WTC11 (cell line): ENCODE data around the gene LRRN3. TPM values are rescaled to one million over a fixed set of nuclear protein-coding genes. Genes with fewer than 3 reads are reported as not detected.

Experiments
- ATAC-seq: fragments of 200-7000 bp; cut with Tn5 transposase; 2 replicates; pipeline ENCODE4 v1.10.0; 2021; ENCODE audit warnings: mild to moderate bottlenecking, moderate library complexity
- CTCF ChIA-PET: fragments of 300-600 bp; sonication (Branson Sonifier 250); formaldehyde crosslinking; loops from one replicate; lab custom pipeline; 2021; ENCODE audit warnings: antibody characterized with exemption; lab: Charles Lee
- POLR2A ChIA-PET: fragments of 350-600 bp; sonication (Branson Sonifier 250); formaldehyde crosslinking; loops from one replicate; lab custom pipeline; 2021; ENCODE audit warnings: antibody characterized with exemption; lab: Charles Lee
- DNase-seq: peaks from one replicate; pipeline ENCODE4 v3.0.0; 2021; ENCODE audit warnings: low spot score
- H3K27ac Mint-ChIP-seq: 2 replicates; pipeline ENCODE4 v1.8.0; 2021; ENCODE audit warnings: mixed read lengths
- H3K27me3 Mint-ChIP-seq: 2 replicates; pipeline ENCODE4 v1.8.0; 2021; ENCODE audit warnings: low read depth, mild to moderate bottlenecking, moderate library complexity, mixed read lengths
- H3K36me3 Mint-ChIP-seq: 2 replicates; pipeline ENCODE4 v1.8.0; 2021; ENCODE audit warnings: mixed read lengths
- H3K4me1 Mint-ChIP-seq: 2 replicates; pipeline ENCODE4 v1.8.0; 2022; ENCODE audit warnings: mixed read lengths
- H3K4me3 Mint-ChIP-seq: 2 replicates; pipeline ENCODE4 v1.8.0; 2021; ENCODE audit warnings: mild to moderate bottlenecking, moderate library complexity, mixed read lengths
- H3K9me3 Mint-ChIP-seq: 2 replicates; pipeline ENCODE4 v1.8.0; 2021; ENCODE audit warnings: mixed read lengths
- ARID4B ChIP-seq: sonication (generic); formaldehyde crosslinking; IDR thresholded peaks from 2 replicates; pipeline ENCODE4 v1.8.0; 2023; ENCODE audit warnings: missing genetic modification reagents, mild to moderate bottlenecking, borderline replicate concordance
- ATF1 ChIP-seq: sonication (generic); formaldehyde crosslinking; IDR thresholded peaks from 2 replicates; pipeline ENCODE4 v1.8.1; 2023; ENCODE audit warnings: mild to moderate bottlenecking, moderate library complexity, missing genetic modification reagents
- ATF2 ChIP-seq: sonication (generic); formaldehyde crosslinking; IDR thresholded peaks from 2 replicates; pipeline ENCODE4 v1.8.1; 2022; ENCODE audit warnings: low read depth, missing genetic modification reagents, borderline replicate concordance
- CTCF ChIP-seq: fragments of 200-600 bp; IDR thresholded peaks from 2 replicates; pipeline ENCODE4 v1.8.0; 2022; ENCODE audit warnings: antibody characterized with exemption
- E2F1 ChIP-seq: sonication (generic); formaldehyde crosslinking; IDR thresholded peaks from 2 replicates; pipeline ENCODE4 v1.8.0; 2022; ENCODE audit warnings: mild to moderate bottlenecking, missing genetic modification reagents
- FOXJ3 ChIP-seq: sonication (generic); formaldehyde crosslinking; IDR thresholded peaks from 2 replicates; pipeline ENCODE4 v1.9.0; 2021; ENCODE audit warnings: missing genetic modification reagents, mild to moderate bottlenecking, borderline replicate concordance
- HMGA2 ChIP-seq: fragments of 250-450 bp; sonication (Bioruptor Pico); IDR thresholded peaks from 2 replicates; pipeline ENCODE4 v1.4.0; 2021; ENCODE audit warnings: mild to moderate bottlenecking, moderate library complexity
- JAZF1 ChIP-seq: fragments of 250-450 bp; sonication (Bioruptor Pico); IDR thresholded peaks from 2 replicates; pipeline ENCODE4 v1.9.0; 2021; ENCODE audit warnings: moderate library complexity, mild to moderate bottlenecking, inconsistent platforms
- PRRX2 ChIP-seq: fragments of 250-450 bp; sonication (Bioruptor Pico); IDR thresholded peaks from 2 replicates; pipeline ENCODE4 v1.8.0; 2021; ENCODE audit warnings: mild to moderate bottlenecking
- TP53 ChIP-seq: sonication (generic); formaldehyde crosslinking; IDR thresholded peaks from 2 replicates; pipeline ENCODE4 v1.8.1; 2023; ENCODE audit warnings: mild to moderate bottlenecking, missing genetic modification reagents
- USF1 ChIP-seq: sonication (generic); formaldehyde crosslinking; IDR thresholded peaks from 2 replicates; pipeline ENCODE4 v1.8.0; 2022; ENCODE audit warnings: mild to moderate bottlenecking, missing genetic modification reagents
- ZNF219 ChIP-seq: sonication (generic); formaldehyde crosslinking; IDR thresholded peaks from 2 replicates; pipeline ENCODE4 v1.8.0; 2023; ENCODE audit warnings: missing genetic modification reagents, mild to moderate bottlenecking, borderline replicate concordance
- ZNF317 ChIP-seq: sonication (generic); formaldehyde crosslinking; IDR thresholded peaks from 2 replicates; pipeline ENCODE4 v1.8.1; 2023; ENCODE audit warnings: low read depth, mild to moderate bottlenecking, moderate library complexity, missing genetic modification reagents, borderline replicate concordance
- ZNF425 ChIP-seq: fragments of 250-450 bp; sonication (Bioruptor Pico); conservative IDR thresholded peaks from 2 replicates; pipeline ENCODE4 v1.9.0; 2021; ENCODE audit warnings: mild to moderate bottlenecking
- ZSCAN18 ChIP-seq: fragments of 250-450 bp; sonication (Bioruptor Pico); IDR thresholded peaks from 2 replicates; pipeline ENCODE4 v2.1.2; 2022; ENCODE audit warnings: mild to moderate bottlenecking, moderate library complexity
- total RNA-seq: library from RNA; stranded (reverse); gene quantifications from 3 replicates; pipeline ENCODE4 v1.2.3, GENCODE V29; 2021

The LRRN3 gene
- total RNA-seq, 1 experiment from 2014 or later = 0.70 TPM

- no peak for TF ChIP-seq ZNF425 (CRISPR knock-in tag)
- no peak for TF ChIP-seq USF1 (CRISPR knock-in tag)
- no peak for TF ChIP-seq E2F1 (CRISPR knock-in tag)
- TF ChIP-seq HMGA2 (CRISPR knock-in tag) = no peak
- no peak for TF ChIP-seq ZNF317 (CRISPR knock-in tag)
- no peak for TF ChIP-seq ATF1
- TF ChIP-seq, all 79 proteins: peak for 0
Observed at GRCh38 chr7:111088328-111088727, 2.6 kb upstream of the LRRN3 start (continued).

- no peaks in the 10 kb centered on the region for H3K36me3 Mint-ChIP-seq
- H3K27ac Mint-ChIP-seq = no peak overlapping the region
- no peak for TF ChIP-seq ZNF219 (CRISPR knock-in tag)
- TF ChIP-seq CTCF = peak; percentile 59; the same call in 1 of the 2 replicates
- no peak for TF ChIP-seq TP53
- TF ChIP-seq ATF2 (CRISPR knock-in tag) = no peak
- DNase-seq = no peak
- H3K27me3 Mint-ChIP-seq = peaks cover 13% of the 10 kb centered on the region
- peaks cover 5% of the 10 kb centered on the region for H3K9me3 Mint-ChIP-seq
- H3K4me1 Mint-ChIP-seq = peaks cover 46% of the 10 kb centered on the region
- POLR2A ChIA-PET = no interaction called here
- no peak overlapping the region for H3K4me3 Mint-ChIP-seq
- ATAC-seq = no peak
- CTCF ChIA-PET = interaction anchor here (0.8 kb wide), 1 partner anchor 9 kb away, joined by 5 read pairs; no protein-coding TSS in a partner anchor
Observed at GRCh38 chr7:111089822-111090426, 1.0 kb upstream of the LRRN3 start.

GRCh38 chr7:111091593-111092358, 849 bp downstream of the LRRN3 start:
- H3K27ac Mint-ChIP-seq = no peak overlapping the region; the same call in 1 of the 2 replicates
- POLR2A ChIA-PET = no interaction called here
- no peaks in the 10 kb centered on the region for H3K36me3 Mint-ChIP-seq
- H3K27me3 Mint-ChIP-seq = peaks cover 13% of the 10 kb centered on the region
- no peak for ATAC-seq
- H3K4me1 Mint-ChIP-seq = peaks cover 62% of the 10 kb centered on the region
- DNase-seq = no peak
- no peaks in the 10 kb centered on the region for H3K9me3 Mint-ChIP-seq
- CTCF ChIA-PET = no interaction called here
- H3K4me3 Mint-ChIP-seq = no peak overlapping the region
- TF ChIP-seq ARID4B (CRISPR knock-in tag) = no peak
- no peak for TF ChIP-seq FOXJ3 (CRISPR knock-in tag)
- TF ChIP-seq ZSCAN18 (CRISPR knock-in tag) = no peak
- TF ChIP-seq PRRX2 (CRISPR knock-in tag) = no peak
- TF ChIP-seq ATF1 = no peak
- TF ChIP-seq JAZF1 = no peak
